Body of pancreas (tissue), 4 donors: ENCODE data around the gene BAHCC1.
A peak's percentile ranks its signal among the peaks of the same experiment; 100 is the strongest.

Source experiments
- POLR2A ChIP-seq, 3 donors: fragments of 450-650 bp; IDR thresholded peaks; one replicate each; pipeline ENCODE4 v1.6.1; 2016; ENCODE audit warnings: antibody characterized with exemption in 3 of 3, mild to moderate bottlenecking in 2 of 3
- TF ChIP-seq, protein P1 (sequence below), 7 experiments: fragments of 450-650 bp in 4 of 7; fragments of 200-600 bp in 3 of 7; sonication (generic) in 3 of 7; IDR thresholded peaks; one replicate each; pipeline ENCODE4 v1.5.1; 2016 to 2019; ENCODE audit warnings: antibody characterized with exemption in 7 of 7

GRCh38 chr17:81419319-81419885 is 24.1 kb downstream of the BAHCC1 start:
- TF ChIP-seq, protein P1, sequence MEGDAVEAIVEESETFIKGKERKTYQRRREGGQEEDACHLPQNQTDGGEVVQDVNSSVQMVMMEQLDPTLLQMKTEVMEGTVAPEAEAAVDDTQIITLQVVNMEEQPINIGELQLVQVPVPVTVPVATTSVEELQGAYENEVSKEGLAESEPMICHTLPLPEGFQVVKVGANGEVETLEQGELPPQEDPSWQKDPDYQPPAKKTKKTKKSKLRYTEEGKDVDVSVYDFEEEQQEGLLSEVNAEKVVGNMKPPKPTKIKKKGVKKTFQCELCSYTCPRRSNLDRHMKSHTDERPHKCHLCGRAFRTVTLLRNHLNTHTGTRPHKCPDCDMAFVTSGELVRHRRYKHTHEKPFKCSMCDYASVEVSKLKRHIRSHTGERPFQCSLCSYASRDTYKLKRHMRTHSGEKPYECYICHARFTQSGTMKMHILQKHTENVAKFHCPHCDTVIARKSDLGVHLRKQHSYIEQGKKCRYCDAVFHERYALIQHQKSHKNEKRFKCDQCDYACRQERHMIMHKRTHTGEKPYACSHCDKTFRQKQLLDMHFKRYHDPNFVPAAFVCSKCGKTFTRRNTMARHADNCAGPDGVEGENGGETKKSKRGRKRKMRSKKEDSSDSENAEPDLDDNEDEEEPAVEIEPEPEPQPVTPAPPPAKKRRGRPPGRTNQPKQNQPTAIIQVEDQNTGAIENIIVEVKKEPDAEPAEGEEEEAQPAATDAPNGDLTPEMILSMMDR (IDR thresholded peaks at IDR 0.05), result no peak
- peak; percentile 39 to 73 (median 68) for TF ChIP-seq POLR2A (IDR thresholded peaks at IDR 0.05)
